GM19467 (cell line): ENCODE measurements around the gene CCKAR.
"Not testable (repeated sequence)": the region's sequence is repeated elsewhere in the genome, so short reads cannot be mapped to it uniquely, and the experiment has no call there.

Experiments used
- ATAC-seq: cut with Tn5 transposase; IDR thresholded peaks from one replicate; pipeline ENCODE4 v1.9.1; 2021; ENCODE audit warnings: mild to moderate bottlenecking, moderate library complexity; ENCODE audit not compliant: unreplicated experiment

Gene CCKAR

GRCh38 chr4:26490111-26490959 is at the start of gene CCKAR:
Gene CCKAR, minus strand, starts transcription at chr4:26490484. Its CDS starts 217 bp downstream, at chr4:26490267.
- no peak for ATAC-seq

- no peak for ATAC-seq
Observed at GRCh38 chr4:26533685-26534084, 43.4 kb upstream of the CCKAR start.

GRCh38 chr4:26531491-26532116 is 41.3 kb upstream of the CCKAR start:
- ATAC-seq: no peak

- ATAC-seq: no peak
Observed at GRCh38 chr4:26530099-26530498, 39.8 kb upstream of the CCKAR start.

GRCh38 chr4:26529479-26529878 is 39.2 kb upstream of the CCKAR start:
- ATAC-seq: no peak

GRCh38 chr4:26525771-26526150 is 35.5 kb upstream of the CCKAR start:
- no peak for ATAC-seq

GRCh38 chr4:26525136-26525770 is 35.0 kb upstream of the CCKAR start:
- ATAC-seq: no peak

- no peak for ATAC-seq
Observed at GRCh38 chr4:26524011-26524410, 33.7 kb upstream of the CCKAR start.

GRCh38 chr4:26522478-26522877 is 32.2 kb upstream of the CCKAR start:
- ATAC-seq: no peak

GRCh38 chr4:26520728-26521450 is 30.6 kb upstream of the CCKAR start:
- ATAC-seq: no peak

GRCh38 chr4:26515936-26516335 is 25.7 kb upstream of the CCKAR start:
- no peak for ATAC-seq

GRCh38 chr4:26510334-26510964 is 20.2 kb upstream of the CCKAR start:
- ATAC-seq: no peak

GRCh38 chr4:26509681-26510333 is 19.5 kb upstream of the CCKAR start:
- ATAC-seq: no peak

GRCh38 chr4:26507286-26507685 is 17.0 kb upstream of the CCKAR start:
- ATAC-seq: no peak

GRCh38 chr4:26503844-26504243 is 13.6 kb upstream of the CCKAR start:
- no peak for ATAC-seq

- no peak for ATAC-seq
Observed at GRCh38 chr4:26503427-26503826, 13.1 kb upstream of the CCKAR start.

- not testable (repeated sequence) for ATAC-seq
Observed at GRCh38 chr4:26500565-26500999, 10.3 kb upstream of the CCKAR start.

GRCh38 chr4:26496207-26496783 is 6.0 kb upstream of the CCKAR start:
- no peak for ATAC-seq

- ATAC-seq: no peak
Observed at GRCh38 chr4:26493461-26493860, 3.2 kb upstream of the CCKAR start.
